Fibroblast of skin of abdomen (primary cell): ENCODE data around the gene LAMTOR5.
"Not testable (repeated sequence)": the region's sequence is repeated elsewhere in the genome, so short reads cannot be mapped to it uniquely, and the experiment has no call there.

Source experiments
- DNase-seq: peaks from one replicate; pipeline ENCODE4 v3.0.0-alpha.2; 2013

LAMTOR5 gene

GRCh38 chr1:110426854-110427253, 19.4 kb upstream of the LAMTOR5 start:
- DNase-seq, result no peak

GRCh38 chr1:110425612-110426152, 18.2 kb upstream of the LAMTOR5 start:
- no peak for DNase-seq

- DNase-seq, result no peak
Measured at GRCh38 chr1:110424699-110425611, 17.5 kb upstream of the LAMTOR5 start.

GRCh38 chr1:110420874-110421793, 13.6 kb upstream of the LAMTOR5 start:
- no peak for DNase-seq

- DNase-seq, result no peak
Measured at GRCh38 chr1:110420023-110420662, 12.6 kb upstream of the LAMTOR5 start.

GRCh38 chr1:110418729-110419128, 11.2 kb upstream of the LAMTOR5 start:
- DNase-seq, result no peak

GRCh38 chr1:110413045-110413444, 5.6 kb upstream of the LAMTOR5 start:
- not testable (repeated sequence) for DNase-seq

- DNase-seq, result peak; percentile 53
Measured at GRCh38 chr1:110412576-110412975, 5.1 kb upstream of the LAMTOR5 start.

- no peak for DNase-seq
Measured at GRCh38 chr1:110411173-110411735, 3.8 kb upstream of the LAMTOR5 start.

GRCh38 chr1:110409316-110409715, 1.8 kb upstream of the LAMTOR5 start:
- DNase-seq, result no peak

- no peak for DNase-seq
Measured at GRCh38 chr1:110408488-110408887, 994 bp upstream of the LAMTOR5 start.

- not testable (repeated sequence) for DNase-seq
Measured at GRCh38 chr1:110406407-110406806, 1.1 kb downstream of the LAMTOR5 start.

- DNase-seq, result no peak
Measured at GRCh38 chr1:110404401-110404800, 3.1 kb downstream of the LAMTOR5 start.

- no peak for DNase-seq
Measured at GRCh38 chr1:110403805-110404204, 3.7 kb downstream of the LAMTOR5 start.

- not testable (repeated sequence) for DNase-seq
Measured at GRCh38 chr1:110396259-110396958, 11.1 kb downstream of the LAMTOR5 start.

- DNase-seq, result no peak
Measured at GRCh38 chr1:110394493-110394820, 13.0 kb downstream of the LAMTOR5 start.

- peak; percentile 74 for DNase-seq
Measured at GRCh38 chr1:110393691-110394492, 13.6 kb downstream of the LAMTOR5 start.

- no peak for DNase-seq
Measured at GRCh38 chr1:110393286-110393685, 14.2 kb downstream of the LAMTOR5 start.

GRCh38 chr1:110390692-110391245, 16.7 kb downstream of the LAMTOR5 start, which contains the start of gene SLC16A4:
SLC16A4 (minus strand) TSS chr1:110391026; CDS start chr1:110389323, 1,703 bp downstream.
- DNase-seq, result peak; percentile 68

- DNase-seq, result peak; percentile 64
Measured at GRCh38 chr1:110390096-110390495, 17.4 kb downstream of the LAMTOR5 start.
